BJ (cell line): Measurements from ENCODE around the gene ARHGAP9. TPM values are rescaled to one million over a fixed set of nuclear protein-coding genes. Genes with fewer than 3 reads are reported as not detected.
"Not testable (repeated sequence)": the region's sequence is repeated elsewhere in the genome, so short reads cannot be mapped to it uniquely, and the experiment has no call there.

Source experiments
- CTCF ChIA-PET: fragments of 350-600 bp; formaldehyde crosslinking; extraction: SDS; loops from one replicate; lab custom pipeline; 2021; ENCODE audit warnings: antibody characterized with exemption, inconsistent platforms; lab: Yijun Ruan, JAX
- POLR2A ChIA-PET: fragments of 300-600 bp; sonication (Branson Sonifier 250); formaldehyde crosslinking; extraction: SDS; loops from one replicate; lab custom pipeline; 2021; ENCODE audit warnings: antibody characterized with exemption; lab: Charles Lee
- DNase-seq: peaks from one replicate; pipeline ENCODE4 v3.0.0-alpha.2; 2011; ENCODE audit warnings: low read depth
- H3K27me3 ChIP-seq: 2 replicates; pipeline ENCODE4 v1.6.0; 2011; ENCODE audit warnings: low read length; ENCODE audit not compliant: control insufficient read depth, insufficient read depth
- H3K36me3 ChIP-seq: 2 replicates; pipeline ENCODE4 v1.5.1; 2011; ENCODE audit warnings: low read length; ENCODE audit not compliant: control insufficient read depth, insufficient read depth
- H3K4me3 ChIP-seq: 2 replicates; pipeline ENCODE4 v1.5.1; 2011; ENCODE audit warnings: low read depth, mild to moderate bottlenecking, control low read depth, low read length
- polyA plus RNA-seq: library from polyadenylated mRNA; depleted of rRNA; stranded (reverse); fragments of >200 nt; gene quantifications from 2 replicates; pipeline ENCODE4 v1.2.3, GENCODE V29; 2011
- TF ChIP-seq, protein P1 (sequence below): IDR thresholded peaks from 2 replicates; pipeline ENCODE4 v1.5.1; 2011; ENCODE audit warnings: low read depth, mild to moderate bottlenecking, control low read depth, inconsistent platforms, low read length, moderate library complexity; ENCODE audit not compliant: insufficient read depth

The ARHGAP9 gene
- polyA plus RNA-seq, 1 experiment: 1.0 TPM

DNA sequence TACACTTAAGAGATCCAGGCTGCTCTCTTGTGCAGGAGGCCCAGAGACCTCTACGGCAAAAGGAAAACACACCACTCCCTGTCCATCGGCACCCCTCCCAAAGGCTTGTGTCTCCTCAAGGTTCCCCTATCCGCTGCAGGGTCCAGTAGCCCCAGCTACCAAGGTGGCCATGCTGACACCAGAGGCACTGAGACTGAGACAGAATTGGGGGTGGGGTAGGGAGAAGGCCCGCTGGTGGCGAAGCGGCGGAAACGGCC lies 40.1 kb upstream of the ARHGAP9 start:
- DNase-seq: no peak
- TF ChIP-seq, protein P1, sequence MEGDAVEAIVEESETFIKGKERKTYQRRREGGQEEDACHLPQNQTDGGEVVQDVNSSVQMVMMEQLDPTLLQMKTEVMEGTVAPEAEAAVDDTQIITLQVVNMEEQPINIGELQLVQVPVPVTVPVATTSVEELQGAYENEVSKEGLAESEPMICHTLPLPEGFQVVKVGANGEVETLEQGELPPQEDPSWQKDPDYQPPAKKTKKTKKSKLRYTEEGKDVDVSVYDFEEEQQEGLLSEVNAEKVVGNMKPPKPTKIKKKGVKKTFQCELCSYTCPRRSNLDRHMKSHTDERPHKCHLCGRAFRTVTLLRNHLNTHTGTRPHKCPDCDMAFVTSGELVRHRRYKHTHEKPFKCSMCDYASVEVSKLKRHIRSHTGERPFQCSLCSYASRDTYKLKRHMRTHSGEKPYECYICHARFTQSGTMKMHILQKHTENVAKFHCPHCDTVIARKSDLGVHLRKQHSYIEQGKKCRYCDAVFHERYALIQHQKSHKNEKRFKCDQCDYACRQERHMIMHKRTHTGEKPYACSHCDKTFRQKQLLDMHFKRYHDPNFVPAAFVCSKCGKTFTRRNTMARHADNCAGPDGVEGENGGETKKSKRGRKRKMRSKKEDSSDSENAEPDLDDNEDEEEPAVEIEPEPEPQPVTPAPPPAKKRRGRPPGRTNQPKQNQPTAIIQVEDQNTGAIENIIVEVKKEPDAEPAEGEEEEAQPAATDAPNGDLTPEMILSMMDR: no peak
- ChIA-PET CTCF (interaction anchor here (1.0 to 2.0 kb wide), 2 partner anchors 58 to 61 kb away, joined by 3 to 4 read pairs; no protein-coding TSS in a partner anchor), POLR2A (interaction anchor here (0.6 kb wide), 1 partner anchor 10 kb away, joined by 4 read pairs; no protein-coding TSS in a partner anchor)
- Histone ChIP-seq H3K27me3 (no peaks in the 10 kb centered on the region), H3K4me3 (peak overlapping the region; percentile 76), H3K36me3 (peaks cover 30% of the 10 kb centered on the region)

DNA sequence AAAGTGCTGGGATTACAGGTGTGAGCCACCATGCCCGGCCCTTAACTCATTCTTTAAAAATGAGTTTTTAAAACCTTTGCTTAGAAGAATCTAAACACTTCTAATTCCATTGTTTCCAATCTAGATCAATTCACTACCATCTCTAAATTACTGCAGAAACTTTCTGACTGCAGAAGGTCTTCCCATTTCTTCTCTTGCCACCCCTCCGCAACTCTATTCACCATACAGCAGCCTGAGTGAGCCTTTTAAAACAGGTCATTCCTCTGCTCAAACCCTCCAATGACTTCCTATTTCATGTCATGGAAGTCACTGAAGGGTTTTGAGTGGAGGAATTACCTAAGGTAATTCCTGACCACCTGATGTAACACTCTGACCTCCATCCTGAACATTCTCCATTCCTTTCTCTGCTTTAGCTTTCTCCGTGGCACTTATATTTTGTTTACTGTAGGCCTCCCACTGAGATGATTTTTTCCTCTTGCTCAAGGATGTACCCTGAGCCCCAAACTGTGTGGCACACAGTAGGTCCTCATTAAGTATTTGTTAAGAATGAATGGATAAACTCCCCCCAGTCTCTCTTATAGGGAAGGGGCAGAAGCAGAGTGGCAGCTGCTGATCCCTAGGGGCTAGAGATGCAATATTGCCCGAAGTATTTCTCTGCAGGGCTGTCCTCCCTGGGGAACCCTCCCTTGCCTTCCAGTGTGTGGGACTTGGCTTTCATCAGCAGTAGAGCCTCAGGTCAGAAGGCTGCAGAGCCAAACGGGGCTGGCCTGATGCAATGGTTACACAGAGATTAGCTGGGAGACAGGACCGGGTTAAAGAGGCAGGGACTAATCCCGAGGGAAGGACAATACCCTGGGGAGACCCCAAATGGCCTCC lies 39.5 kb upstream of the ARHGAP9 start:
- ChIA-PET CTCF (interaction anchor here (1.0 to 2.0 kb wide), 2 partner anchors 57 to 60 kb away, joined by 3 to 4 read pairs; no protein-coding TSS in a partner anchor), POLR2A (no interaction called here)
- Histone ChIP-seq H3K36me3 (peaks cover 28% of the 10 kb centered on the region), H3K27me3 (no peaks in the 10 kb centered on the region), H3K4me3 (peak overlapping the region; percentile 76)
- no peak for DNase-seq
- TF ChIP-seq, protein P1: no peak

DNA sequence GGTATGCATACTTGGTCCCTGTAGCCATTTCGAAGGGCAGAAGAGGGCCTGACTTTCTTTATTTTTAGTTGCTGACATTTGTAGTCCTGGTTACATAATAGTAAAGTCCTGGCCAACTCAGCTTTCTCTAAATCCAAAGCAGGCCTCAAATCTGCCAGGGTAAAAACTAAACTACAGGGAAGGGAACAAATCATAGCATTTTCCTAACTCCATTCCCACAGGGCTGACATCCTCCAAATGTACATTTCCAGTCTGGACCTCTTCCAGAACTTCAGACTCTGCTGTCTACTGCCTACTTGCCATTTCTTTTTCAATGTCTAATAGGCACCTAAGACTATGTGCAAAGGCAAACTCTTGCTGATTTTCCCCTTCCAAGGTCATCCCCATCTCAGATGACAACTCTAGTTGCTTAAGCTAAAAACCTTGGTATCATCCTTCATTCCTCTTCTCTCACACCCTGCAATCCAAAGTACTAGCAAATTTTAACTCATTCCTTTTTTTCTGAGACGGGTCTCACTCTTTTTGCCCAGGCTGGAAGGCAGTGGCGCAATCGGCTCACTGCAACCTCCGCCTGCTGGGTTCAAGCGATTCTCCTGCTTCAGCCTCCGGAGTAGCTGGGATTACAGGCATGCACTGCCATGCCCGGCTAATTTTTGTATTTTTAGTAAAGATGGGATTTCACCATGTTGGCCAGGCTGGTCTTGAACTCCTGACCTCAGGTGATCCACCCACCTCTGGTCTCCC lies 38.7 kb upstream of the ARHGAP9 start:
- ChIA-PET POLR2A (interaction anchor here (0.6 to 0.9 kb wide), 2 partner anchors 52 to 125 kb away, joined by 3 to 4 read pairs; no protein-coding TSS in a partner anchor), CTCF (interaction anchor here (0.8 kb wide), 1 partner anchor 55 kb away, joined by 4 read pairs; no protein-coding TSS in a partner anchor)
- H3K4me3 ChIP-seq: peak overlapping the region; percentile 76
- no peaks in the 10 kb centered on the region for H3K27me3 ChIP-seq
- DNase-seq: no peak
- TF ChIP-seq, protein P1: no peak
- H3K36me3 ChIP-seq: peaks cover 29% of the 10 kb centered on the region

DNA sequence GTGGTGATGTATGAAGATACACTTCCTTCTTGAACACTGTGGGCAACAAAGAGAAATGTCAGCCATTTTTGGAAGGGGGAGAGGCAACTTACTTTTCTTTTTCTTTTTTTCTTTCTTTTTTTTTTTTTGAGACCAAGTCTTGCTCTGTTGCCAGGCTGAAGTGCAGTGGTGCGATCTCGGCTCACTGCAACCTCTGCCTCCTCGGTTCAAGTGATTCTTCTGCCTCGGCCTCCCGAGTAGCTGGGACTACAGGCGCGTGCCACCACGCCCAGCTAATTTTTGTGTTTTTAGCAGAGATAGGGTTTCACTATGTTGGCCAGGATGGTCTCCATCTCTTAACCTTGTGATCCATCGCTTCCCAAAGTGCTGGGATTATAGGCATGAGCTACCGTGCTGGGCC lies 38.1 kb upstream of the ARHGAP9 start:
- H3K27me3 ChIP-seq, DNase-seq: not testable (repeated sequence)
- ChIA-PET CTCF (interaction anchor here (0.8 kb wide), 1 partner anchor 55 kb away, joined by 4 read pairs; no protein-coding TSS in a partner anchor), POLR2A (interaction anchor here (0.6 to 0.9 kb wide), 2 partner anchors 52 to 126 kb away, joined by 3 to 4 read pairs; no protein-coding TSS in a partner anchor)
- Histone ChIP-seq H3K36me3 (peaks cover 33% of the 10 kb centered on the region), H3K4me3 (peak overlapping the region; percentile 76)

DNA sequence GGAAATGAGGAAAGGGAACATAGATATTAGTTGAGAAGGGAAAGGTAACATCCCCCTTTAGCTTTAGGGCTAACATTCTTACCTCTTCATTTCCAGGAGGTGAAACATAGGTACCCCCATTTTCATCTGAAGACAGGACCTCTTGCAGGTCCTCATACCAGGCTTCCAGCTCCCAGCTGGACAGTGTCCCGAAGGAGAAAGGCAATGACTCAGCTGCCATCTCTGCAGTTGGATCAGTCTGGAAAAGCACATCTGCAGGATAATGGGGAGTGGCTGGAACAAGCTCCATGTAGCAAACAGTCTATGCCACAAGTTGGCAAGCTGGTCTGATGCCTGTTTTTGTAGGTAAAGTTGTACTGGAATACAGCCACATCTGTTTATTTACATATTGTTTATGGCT lies 37.5 kb upstream of the ARHGAP9 start:
- peaks cover 37% of the 10 kb centered on the region for H3K36me3 ChIP-seq
- no peak overlapping the region for H3K4me3 ChIP-seq
- no peaks in the 10 kb centered on the region for H3K27me3 ChIP-seq
- POLR2A ChIA-PET: interaction anchor here (0.9 kb wide), 1 partner anchor 51 kb away, joined by 3 read pairs; no protein-coding TSS in a partner anchor
- DNase-seq: peak; percentile 26
- TF ChIP-seq, protein P1: no peak
- CTCF ChIA-PET: no interaction called here
